Measurements from ENCODE around the gene WDR5B. TPM values are rescaled to one million over a fixed set of nuclear protein-coding genes. Genes with fewer than 3 reads are reported as not detected.
A peak's percentile ranks its signal among the peaks of the same experiment; 100 is the strongest.

The WDR5B gene
- total RNA-seq, 1 experiment from 2014 or later, result 3.4 TPM

DNA sequence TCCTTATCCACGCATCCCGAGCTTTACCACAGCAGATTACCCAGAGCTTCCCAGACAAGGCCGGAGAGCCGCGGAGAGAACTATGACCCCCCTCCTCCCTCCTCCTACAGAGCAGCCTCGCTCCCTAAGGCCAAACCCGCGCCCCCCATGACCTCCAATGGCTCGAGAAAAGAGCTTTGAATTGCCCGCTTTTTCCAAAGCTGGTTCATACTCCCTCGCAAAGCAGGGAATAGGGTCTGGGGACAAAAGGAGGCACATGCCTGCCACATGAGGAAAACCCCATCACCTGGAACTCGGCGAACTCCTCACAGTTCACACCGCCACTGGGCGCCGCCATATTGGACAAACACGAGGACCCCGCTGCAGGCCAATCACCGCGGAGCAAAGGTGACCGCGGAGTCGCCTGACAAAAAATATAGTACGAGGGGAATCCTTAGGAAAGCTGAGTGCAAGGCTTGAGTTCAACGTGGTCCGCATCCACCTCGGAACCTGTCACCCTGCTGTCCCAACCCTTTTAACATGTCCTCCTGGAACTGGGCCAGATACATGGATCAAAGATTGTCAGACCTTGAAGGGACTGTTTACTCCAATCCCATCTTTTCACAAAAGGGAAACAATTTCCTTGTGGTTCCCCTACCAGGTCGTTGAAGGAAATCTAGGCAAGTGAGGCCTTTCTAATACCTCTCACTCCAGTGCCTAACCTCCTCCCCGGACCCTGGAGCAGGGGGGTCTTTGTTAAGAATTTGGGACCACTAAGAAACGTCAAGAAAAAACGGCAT is 32.8 kb downstream of the WDR5B start, which contains the start of gene MIX23 (continued):
- TF ChIP-seq, protein P1, sequence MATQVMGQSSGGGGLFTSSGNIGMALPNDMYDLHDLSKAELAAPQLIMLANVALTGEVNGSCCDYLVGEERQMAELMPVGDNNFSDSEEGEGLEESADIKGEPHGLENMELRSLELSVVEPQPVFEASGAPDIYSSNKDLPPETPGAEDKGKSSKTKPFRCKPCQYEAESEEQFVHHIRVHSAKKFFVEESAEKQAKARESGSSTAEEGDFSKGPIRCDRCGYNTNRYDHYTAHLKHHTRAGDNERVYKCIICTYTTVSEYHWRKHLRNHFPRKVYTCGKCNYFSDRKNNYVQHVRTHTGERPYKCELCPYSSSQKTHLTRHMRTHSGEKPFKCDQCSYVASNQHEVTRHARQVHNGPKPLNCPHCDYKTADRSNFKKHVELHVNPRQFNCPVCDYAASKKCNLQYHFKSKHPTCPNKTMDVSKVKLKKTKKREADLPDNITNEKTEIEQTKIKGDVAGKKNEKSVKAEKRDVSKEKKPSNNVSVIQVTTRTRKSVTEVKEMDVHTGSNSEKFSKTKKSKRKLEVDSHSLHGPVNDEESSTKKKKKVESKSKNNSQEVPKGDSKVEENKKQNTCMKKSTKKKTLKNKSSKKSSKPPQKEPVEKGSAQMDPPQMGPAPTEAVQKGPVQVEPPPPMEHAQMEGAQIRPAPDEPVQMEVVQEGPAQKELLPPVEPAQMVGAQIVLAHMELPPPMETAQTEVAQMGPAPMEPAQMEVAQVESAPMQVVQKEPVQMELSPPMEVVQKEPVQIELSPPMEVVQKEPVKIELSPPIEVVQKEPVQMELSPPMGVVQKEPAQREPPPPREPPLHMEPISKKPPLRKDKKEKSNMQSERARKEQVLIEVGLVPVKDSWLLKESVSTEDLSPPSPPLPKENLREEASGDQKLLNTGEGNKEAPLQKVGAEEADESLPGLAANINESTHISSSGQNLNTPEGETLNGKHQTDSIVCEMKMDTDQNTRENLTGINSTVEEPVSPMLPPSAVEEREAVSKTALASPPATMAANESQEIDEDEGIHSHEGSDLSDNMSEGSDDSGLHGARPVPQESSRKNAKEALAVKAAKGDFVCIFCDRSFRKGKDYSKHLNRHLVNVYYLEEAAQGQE (IDR thresholded peaks at IDR 0.05; ENCODE audit: low read depth), result no peak
- TF ChIP-seq POLR2A (IDR thresholded peaks at IDR 0.05; ENCODE audit: borderline replicate concordance, extremely low read depth, insufficient read depth, insufficient read length) (peak; percentile 64), FOSL1 (IDR thresholded peaks at IDR 0.05; ENCODE audit: low read depth) (no peak), SP1 (IDR thresholded peaks at IDR 0.05; ENCODE audit: low read depth) (peak; percentile 43; the same call in 1 of the 2 replicates), ELF1 (IDR thresholded peaks at IDR 0.05; ENCODE audit: borderline replicate concordance, low read depth) (no peak)

DNA sequence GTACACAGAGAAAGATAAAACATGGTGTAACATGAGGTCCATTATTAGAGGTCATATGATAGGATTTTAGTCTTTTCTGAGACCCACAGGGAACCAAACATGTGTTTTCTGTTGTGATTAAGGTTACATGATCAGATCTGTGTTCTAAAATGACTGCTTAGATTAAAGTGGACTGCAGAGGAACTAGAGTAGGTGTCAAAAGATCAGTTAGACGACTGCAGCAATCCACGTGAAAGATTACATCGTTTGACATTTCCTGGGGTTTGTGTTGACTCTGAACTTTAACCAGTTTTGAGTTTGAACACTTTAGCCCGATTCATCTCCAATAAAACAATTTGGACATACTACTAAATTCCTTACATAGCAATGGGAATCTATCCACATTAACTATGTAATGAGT is 37.9 kb downstream of the WDR5B start:
- TF ChIP-seq POLR2A (IDR thresholded peaks at IDR 0.05; ENCODE audit: borderline replicate concordance, extremely low read depth, insufficient read depth, insufficient read length) (no peak), SP1 (IDR thresholded peaks at IDR 0.05; ENCODE audit: low read depth) (no peak), SIN3A (IDR thresholded peaks at IDR 0.05; ENCODE audit: low read depth) (no peak), EZH2 (IDR thresholded peaks at IDR 0.05) (no peak), ZFX (IDR thresholded peaks at IDR 0.05) (no peak), EZH2phosphoT487 (IDR thresholded peaks at IDR 0.05; ENCODE audit: borderline replicate concordance) (no peak), POLR2AphosphoS5 (IDR thresholded peaks at IDR 0.05; ENCODE audit: low read depth, low read length) (no peak), EGR1 (IDR thresholded peaks at IDR 0.05; ENCODE audit: low read depth) (no peak), RAD21 (IDR thresholded peaks at IDR 0.05; ENCODE audit: low read depth) (no peak)
- TF ChIP-seq, protein P1 (IDR thresholded peaks at IDR 0.05; ENCODE audit: low read depth), result no peak
- TF ChIP-seq, protein P2, sequence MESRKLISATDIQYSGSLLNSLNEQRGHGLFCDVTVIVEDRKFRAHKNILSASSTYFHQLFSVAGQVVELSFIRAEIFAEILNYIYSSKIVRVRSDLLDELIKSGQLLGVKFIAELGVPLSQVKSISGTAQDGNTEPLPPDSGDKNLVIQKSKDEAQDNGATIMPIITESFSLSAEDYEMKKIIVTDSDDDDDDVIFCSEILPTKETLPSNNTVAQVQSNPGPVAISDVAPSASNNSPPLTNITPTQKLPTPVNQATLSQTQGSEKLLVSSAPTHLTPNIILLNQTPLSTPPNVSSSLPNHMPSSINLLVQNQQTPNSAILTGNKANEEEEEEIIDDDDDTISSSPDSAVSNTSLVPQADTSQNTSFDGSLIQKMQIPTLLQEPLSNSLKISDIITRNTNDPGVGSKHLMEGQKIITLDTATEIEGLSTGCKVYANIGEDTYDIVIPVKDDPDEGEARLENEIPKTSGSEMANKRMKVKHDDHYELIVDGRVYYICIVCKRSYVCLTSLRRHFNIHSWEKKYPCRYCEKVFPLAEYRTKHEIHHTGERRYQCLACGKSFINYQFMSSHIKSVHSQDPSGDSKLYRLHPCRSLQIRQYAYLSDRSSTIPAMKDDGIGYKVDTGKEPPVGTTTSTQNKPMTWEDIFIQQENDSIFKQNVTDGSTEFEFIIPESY (IDR thresholded peaks at IDR 0.05; ENCODE audit: extremely low read depth, insufficient replicate concordance, low read length), result no peak
- Histone ChIP-seq H3K27me3 (ENCODE audit: insufficient read depth, low read length) (no peaks in the 10 kb centered on the region), H3K4me1 (ENCODE audit: control insufficient read depth in 1 of 2, insufficient read depth in 2 of 2, low read length in 2 of 2) (peaks cover 2 to 7% of the 10 kb centered on the region in 2 experiments; a peak in 3 of 4 replicates), H3K79me2 (ENCODE audit: insufficient read depth, low read length) (peaks cover 100% of the 10 kb centered on the region), H3K27ac (ENCODE audit: low read depth, low read length) (no peak overlapping the region), H3K9ac (ENCODE audit: low read length) (no peak overlapping the region), H3K9me2 (ENCODE audit: insufficient read depth) (no peaks in the 10 kb centered on the region), H4K20me1 (ENCODE audit: insufficient read depth) (no peaks in the 10 kb centered on the region), H3K4me2 (ENCODE audit: low read length) (no peak overlapping the region), H3K4me3 (replicated peaks in 1 of 2; ENCODE audit: low read depth in 1 of 2, low read length in 2 of 2) (no peak overlapping the region), H3K36me3 (ENCODE audit: control insufficient read depth in 1 of 2, insufficient read depth in 2 of 2, low read length in 2 of 2) (peaks cover 0 to 7% of the 10 kb centered on the region in 2 experiments; a peak in 1 of 4 replicates), H3K9me3 (ENCODE audit: control insufficient read depth in 1 of 2, insufficient read depth in 1 of 2, low read depth in 1 of 2, low read length in 2 of 2) (no peaks in the 10 kb centered on the region), H2AFZ (ENCODE audit: low read depth, low read length, poor library complexity, severe bottlenecking) (no peak overlapping the region)
- intact Hi-C loops (cut with micrococcal nuclease), result no loop called here
- no TSS peak for BruUV-seq (replicated peaks)
- no peak for ATAC-seq
- ChIA-PET RAD21 (ENCODE audit: low non-redundant PET in 1 of 2, low total read pairs in 2 of 2, uncharacterized antibody in 2 of 2, unreplicated experiment in 2 of 2) (no interaction called here), POLR2A (no interaction called here), CTCF (no interaction called here)
- DNase-seq (ENCODE audit: low read depth, low spot score), result no peak
